GM21381 (cell line): ENCODE results near the gene NSG1.

Experiments
- ATAC-seq: cut with Tn5 transposase; IDR thresholded peaks from one replicate; pipeline ENCODE4 v1.9.1; 2021; ENCODE audit warnings: mild to moderate bottlenecking, moderate library complexity; ENCODE audit not compliant: unreplicated experiment

The NSG1 gene

DNA sequence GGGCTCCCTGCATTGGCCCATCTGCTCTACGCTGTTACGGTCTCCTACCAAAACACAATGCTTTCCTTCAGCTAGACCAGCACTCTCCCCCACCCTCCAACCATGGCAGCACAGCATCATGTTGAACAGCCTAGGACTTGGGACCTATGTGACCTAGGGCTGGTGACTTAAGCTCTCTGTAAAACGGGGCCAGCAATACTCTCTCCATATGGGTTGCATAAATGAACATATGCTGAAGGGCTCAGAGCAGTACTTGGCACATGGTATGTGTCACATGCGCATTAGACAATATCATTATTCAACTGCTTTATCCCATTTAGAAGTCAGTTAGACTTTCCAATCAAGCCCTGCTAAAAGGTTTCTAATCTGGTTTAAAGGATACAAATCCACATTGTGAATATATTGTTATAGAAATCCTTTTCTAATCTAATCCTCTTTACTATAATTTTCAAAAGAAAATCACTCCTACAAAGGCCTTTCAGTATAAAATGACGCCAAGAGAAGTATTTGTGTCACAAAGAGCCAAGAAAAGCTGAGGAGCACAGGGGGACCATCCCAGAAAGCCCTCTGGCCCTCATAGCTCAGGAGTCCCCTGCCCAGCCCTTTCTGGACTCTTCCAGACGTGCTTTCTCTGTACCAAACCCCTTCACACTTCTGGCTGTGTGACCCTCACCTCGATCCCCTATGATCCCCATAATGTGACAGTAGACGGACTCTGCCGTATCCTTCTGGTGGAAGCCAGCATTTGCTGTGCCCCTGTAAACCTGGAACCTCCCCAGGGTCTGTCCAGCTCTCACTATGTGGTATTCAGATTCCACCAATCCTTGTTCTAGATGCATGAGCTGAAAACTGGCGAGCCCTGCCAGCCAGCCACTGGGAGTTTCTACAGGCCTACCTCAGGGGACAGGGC, 42.3 kb downstream of the NSG1 start:
- ATAC-seq, result no peak

DNA sequence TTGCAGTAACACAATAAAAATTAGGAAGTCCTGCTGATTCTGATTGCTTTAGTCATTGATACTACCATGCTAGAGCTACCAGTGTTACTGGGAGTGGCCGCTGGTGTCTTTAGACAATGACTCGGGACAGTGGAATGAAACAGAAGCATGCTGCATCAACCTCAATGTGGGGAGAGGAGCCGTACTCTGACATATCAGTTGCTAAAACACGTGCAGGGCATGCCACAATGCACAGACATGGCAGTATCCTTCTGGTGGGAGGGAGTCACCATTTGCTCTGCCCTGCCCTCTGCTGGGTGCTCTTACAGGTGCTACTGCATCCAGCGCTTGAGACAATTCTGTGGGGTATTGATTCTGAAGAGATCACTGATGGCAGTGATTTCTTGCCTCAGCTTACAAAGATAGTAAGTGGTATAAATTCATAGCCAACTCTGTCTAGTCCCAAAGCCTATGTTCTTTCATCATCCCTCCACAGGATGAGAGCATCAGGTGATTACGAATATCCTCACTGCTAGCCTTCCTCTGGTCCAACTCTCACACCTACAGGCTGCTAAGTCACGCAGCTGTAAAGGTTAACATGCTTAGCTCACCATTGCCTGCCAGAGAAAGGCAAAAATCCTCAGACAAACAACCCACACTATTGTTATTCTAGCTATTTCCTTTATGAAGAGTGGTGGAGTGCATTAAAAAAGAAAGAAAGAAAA, 43.7 kb downstream of the NSG1 start:
- ATAC-seq, result peak; percentile 75

DNA sequence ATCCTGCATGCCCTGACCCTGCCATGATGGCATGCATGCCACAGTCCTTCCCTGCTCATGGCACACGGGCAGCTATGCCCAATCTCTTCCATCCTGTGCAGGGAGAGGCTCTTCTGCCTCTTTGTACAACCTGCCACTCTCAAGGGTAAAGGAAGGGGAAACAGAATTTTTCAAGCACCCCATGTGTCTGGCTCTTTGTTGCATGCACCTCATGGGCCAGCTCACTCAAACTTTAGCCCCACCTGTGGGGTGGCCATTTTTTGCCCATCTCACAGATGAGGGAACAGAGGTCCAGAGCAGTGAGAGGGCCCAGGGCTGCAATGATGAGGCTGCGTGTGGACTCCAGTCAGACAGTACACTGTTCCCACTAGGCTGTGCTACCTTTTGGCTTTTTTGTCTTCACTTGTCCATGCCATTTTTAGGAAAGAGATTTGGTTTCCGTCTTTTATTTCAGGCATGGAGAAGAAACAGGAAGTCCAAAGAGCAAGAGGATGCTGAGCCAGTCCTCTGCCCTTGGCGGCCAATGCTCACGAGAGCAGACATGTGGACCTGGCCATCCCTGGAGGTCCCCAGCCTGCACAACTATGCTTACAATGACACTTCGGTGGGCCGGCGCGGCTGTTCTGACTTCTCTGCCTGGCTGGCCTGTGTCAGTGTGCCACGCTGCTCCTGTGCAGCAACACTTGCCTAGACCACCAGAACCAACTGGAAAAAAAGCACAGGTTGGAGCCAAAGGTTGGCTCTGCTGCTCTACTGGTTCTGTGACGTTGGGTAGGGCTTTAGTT, 45.6 kb downstream of the NSG1 start:
- no peak for ATAC-seq

DNA sequence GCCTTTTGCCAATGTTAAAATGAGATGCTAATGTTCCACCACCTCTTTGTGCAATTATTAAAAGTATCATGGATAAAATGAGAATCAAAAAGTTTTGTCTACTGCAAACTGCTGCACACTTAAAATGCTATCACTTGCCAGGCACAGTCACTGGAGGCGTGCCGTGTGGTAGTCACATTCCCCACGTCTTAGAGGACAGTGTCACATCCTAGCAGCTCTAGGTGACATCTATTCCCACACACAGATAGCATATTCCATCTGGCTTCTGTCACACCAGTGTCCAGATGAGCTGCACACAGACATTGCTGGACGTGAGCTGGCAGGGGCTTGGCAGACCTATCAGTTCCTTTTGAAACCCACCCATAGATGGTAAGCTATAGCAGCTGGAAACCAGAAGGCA, 47.0 kb downstream of the NSG1 start:
- ATAC-seq, result no peak

DNA sequence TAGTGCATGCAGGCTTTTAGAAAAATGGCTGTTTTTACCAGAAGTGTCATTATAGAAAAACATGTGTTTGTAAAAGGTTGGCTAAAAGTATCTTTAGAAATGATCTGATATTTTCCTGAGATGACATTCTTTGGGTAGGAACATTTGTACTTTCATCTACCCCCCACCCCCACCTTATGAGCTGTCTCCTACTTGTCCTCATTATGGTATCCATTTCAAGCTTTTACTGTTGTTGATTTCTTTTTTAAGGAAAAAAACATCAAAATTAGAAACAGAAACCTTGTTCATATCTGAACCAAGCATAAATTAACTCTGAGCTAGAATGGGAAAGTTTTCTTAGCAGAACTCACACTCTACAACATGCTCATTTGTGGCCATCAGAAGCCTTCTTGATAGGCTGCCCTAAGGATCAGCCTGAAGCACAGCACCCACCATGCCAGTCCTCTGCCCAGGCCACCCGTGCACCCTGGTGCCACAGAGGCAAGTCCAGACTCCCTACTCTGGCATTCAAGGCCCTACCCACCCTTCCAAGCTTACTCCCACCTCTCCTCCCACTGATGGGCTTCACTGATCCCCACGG, 49.4 kb downstream of the NSG1 start:
- ATAC-seq, result no peak

DNA sequence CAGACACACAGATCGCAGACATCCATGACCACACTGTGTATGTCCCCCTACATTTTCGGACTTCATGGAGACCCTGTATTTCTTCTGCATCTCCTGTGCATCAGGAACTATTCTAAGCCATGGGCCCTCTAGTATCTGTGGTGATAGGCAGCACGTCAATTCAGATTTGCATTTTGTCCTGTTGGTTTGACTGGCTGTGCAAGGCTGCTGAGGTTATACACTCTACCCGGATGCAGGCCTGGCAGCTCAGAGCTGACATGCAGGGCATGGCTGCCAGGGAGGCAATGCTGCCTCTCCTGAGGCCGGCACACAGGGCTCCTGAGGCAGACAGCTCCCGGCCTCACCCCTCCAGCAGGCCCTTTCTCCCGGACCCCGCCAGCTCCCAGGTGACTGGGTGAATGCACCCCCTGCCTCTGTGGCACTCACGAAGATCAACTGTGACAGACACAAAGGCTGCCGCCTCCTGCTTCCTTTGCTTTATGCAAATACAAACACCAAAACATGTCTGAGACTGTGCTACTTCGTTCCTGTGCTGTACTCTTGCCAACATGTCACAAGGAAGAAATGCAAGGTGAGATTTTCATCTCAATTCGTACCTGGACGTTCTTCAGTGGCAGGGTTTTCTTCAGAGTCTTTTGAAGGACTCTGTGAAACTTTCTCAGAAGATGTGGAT, 51.0 kb downstream of the NSG1 start:
- ATAC-seq, result no peak

DNA sequence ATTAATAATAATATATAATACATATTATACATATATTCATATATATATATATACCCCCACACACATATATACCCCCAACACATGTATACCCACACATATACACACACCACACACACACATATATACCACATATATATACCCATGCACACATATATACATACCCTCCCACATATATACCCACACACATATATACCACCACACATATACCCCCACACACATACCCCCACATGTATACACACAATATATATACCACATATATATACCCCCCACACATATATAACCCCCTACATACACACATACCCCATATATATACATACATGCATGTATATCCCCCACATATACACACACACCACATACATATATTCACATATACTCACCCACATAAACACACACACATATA, 52.0 kb downstream of the NSG1 start:
- no peak for ATAC-seq

DNA sequence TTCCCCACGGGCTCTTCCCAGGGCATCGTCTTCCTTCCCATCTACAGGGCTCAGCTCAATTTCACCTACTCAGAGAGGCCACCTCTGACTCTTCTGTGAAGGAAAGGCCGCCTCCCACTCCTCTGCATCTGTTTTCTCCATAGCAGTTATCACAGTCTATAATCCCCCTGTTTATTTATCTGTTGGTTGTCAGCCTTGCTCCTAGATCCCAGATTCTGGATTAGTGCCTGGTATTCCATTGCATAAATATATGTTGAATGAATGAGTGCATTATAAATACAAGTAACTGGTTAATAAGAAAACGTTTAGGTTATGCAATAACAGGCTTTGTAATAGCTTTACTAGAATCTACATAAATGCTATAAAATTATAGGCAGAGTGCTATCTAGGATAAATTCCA, 52.9 kb downstream of the NSG1 start:
- no peak for ATAC-seq

DNA sequence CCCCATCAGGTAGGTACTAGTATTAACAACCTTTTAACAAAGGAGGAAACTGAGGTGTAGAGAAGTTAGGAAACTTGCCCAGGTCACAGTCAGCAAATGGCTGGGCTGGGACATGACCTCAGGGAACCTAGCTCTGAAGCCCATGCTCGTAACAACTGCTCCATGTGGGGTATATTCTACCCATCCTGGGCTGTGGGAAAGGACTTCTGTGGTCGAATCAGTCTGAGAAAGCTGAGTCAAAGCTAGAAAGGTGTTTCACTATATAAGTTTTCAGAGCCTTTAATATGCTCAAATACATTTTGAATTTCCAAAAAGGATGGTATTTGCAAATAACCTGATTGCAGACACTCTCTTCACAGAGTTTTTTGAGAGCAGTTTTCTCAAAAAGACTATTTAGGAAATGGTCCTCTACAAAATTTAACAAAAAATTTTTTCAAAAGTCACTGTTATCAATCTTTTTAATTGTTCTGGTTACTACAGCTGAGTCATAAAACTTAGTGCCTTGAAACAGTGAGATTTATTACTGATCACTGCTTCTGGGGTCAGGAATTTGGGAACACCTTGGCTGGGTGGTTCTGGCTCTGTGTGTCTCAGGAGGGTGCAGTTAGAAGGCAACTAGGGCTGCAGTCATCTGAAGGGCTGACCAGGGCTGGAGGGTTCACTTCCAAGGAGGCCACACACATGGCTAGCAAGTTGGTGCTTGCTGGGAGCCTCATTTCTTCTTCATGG, 53.6 kb downstream of the NSG1 start:
- ATAC-seq, result no peak

DNA sequence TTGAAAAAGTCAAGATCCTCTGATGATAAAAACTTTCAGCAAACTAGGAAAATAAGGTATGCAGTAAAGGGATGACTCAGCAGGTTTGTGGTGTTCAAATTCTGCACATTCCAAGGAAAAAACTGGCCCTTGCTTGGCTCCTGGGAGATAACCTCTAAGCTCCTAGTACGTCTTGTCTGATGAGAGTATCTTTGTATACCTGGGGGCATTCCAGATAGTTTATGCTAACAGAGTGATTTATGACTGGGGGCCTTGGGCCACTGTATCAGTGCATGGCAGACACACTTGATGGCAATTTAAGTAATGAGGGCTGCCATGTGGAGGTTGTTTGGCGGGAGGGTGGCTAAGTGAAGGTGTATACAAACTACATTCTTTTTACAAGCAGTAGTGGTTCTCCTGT, 56.9 kb downstream of the NSG1 start:
- no peak for ATAC-seq

DNA sequence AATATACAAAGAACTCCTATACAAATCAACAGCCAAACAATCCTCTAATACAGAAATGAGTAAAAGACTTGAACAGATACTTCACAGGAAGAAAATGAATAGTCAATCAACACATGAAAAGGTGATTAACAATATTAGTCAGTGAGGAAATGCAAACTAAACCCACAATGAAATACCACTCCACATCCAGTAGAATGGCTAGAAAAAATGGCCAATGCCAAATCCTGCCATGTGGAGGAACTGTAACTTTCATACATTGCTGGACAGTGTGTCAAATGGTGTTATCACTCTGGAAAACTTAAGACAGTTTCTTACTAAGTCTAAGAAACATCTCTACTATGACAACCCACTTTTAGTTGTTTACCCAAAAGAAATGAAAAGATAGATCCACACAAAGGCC, 59.5 kb downstream of the NSG1 start:
- no peak for ATAC-seq

DNA sequence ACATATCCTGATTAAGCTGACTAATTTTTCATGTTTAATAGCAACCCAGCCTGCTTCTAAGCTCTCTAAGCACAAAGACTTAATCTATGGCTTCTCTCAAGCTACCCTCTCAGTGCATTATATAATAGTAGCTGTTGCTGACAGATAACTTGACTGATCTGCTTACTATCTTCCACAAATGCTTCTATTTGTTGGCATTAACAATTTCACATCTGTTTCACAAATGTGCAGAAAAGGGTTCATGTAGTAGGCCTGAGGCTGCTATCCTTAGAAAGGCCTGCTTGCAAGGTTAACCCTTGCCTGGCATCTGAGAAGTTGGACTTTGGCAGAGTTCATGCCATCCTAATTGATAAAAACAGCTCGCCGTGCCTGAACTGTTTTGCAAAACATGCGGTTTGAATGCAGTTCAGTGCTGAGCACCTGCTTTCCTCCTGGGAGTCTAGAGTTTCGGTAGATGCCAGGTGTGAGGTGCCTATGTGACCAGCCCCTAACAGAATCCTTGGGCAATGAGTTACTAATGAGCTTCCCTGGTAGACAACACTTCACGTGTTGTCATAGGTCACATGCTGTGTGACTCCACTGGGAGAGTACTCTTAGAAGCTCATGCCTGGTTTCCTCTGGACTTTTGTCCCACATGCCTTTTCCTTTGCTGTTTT, 68.4 kb downstream of the NSG1 start:
- ATAC-seq, result no peak

DNA sequence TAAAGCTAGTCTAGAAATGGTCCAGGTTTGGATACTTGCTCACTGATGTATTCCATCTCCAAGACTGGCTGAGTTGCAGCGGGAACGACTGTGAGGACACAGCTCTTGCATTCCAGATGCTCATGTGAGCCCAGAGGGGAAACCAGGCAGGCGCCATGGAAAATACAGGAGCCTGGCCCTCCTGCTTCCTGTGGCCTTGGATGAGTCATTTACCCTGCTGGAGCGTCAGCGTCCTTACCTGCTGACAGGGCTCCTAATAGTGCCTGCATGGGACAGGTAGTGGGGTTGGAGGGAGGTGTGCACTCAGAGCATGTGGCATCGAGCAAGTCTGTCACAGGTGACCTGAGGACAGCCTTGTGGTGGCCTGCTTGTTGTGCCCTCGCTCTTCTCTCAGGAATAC, 69.4 kb downstream of the NSG1 start:
- no peak for ATAC-seq

DNA sequence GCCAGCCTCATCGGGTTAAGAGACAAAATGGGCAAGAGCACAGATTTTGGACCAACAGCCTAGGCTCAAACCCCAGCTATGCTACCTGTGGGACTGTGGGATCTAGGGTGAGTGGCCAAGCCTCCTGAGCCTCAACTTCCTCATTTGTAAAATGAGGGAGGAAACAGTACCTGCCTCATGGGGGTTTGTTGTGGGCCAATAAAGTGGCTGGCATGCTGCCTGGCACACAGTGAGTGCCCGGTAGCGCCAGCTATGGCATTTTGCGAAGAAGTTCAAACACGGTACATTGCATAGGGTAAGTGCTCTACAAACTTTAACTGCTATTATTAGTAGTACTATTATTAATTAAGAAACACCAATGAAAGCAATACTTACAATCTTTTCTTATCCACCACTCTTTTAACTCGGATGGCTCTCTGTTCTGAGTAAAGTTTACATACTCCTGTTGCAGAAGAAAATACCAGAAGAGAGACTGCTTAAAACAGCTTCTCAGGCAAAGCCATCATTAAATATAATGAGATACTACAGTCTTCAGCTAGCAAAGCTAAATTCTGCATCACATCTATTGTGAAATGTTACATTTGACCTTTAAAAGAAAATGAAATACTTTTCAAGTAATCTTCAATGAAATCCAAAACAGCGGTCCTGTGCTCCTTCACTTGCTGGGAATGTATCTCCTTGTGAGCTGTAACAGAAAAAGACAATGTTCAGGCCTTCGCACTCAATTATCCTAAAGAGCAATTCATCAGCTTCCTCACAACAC, 70.1 kb downstream of the NSG1 start:
- ATAC-seq, result no peak

DNA sequence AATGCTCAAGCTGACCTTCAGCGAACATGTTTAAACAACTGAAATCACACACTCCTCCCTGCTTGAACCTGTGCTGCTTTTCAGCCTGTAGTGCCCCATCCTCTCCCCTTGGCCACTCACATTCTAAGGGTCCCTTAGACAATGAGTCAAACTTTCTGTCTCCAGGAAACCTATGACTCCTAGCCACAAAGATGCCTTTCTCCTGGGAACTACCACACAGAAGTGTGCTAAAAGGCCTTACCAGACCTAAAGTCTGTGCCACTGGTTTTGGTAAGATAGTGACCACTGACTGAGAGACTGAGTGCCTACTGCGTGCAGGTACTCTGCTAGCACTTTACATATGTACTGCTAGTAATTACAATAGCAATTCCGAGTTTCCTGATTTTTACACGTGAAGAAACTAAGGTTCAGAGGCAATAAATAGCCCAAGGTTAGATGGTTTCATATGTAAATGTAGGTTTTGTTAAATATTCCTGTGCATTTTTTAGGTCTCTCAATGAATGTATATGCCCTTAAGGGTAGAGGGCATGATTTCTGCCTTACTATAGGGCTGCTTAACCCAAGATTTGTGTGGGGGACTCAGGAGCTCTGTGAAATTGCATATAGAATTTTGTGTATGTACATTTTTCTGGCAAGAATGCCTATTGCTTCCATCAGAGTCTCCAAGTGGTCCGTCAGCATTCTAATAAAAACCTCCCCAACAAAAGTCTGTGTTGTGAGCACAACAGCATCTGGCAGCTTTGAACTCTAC, 71.1 kb downstream of the NSG1 start:
- ATAC-seq, result no peak

DNA sequence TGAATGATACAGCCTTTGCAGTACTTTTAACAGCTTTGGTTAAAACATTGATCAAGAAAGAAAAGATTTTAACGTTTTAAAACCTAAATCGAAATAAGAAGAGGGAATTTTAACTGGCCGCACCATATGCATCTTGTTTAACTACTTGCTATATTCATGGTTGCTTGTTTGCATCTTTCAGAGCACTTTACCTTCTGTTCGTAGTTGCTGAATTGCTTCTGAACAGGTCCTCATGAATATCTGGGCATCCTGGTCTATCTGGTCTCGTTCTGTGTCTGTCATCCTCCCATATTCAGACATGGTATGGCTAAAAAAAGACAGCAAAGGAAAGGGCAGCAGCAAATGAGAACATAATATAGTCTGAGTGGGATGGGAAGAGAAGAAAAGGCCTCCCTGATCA, 72.3 kb downstream of the NSG1 start:
- no peak for ATAC-seq

DNA sequence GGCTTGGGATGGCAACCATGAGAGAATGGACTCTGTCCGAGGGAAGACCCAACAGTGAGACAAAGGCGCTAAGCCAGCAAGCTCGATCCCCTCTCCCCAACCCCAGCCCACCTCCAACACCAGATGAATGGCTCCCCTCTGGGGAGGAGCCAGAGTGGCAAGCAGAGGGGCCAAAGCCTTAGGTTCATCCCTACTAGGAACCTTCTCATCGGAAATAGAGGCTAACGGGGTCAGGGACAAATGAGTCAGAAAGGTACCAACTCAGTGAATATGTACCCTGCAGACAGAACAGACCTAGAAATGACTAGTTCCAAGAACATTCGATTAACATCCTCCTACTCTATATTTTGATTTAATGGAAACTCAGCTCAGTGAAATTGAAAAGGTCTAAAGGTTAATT, 73.9 kb downstream of the NSG1 start:
- no peak for ATAC-seq

DNA sequence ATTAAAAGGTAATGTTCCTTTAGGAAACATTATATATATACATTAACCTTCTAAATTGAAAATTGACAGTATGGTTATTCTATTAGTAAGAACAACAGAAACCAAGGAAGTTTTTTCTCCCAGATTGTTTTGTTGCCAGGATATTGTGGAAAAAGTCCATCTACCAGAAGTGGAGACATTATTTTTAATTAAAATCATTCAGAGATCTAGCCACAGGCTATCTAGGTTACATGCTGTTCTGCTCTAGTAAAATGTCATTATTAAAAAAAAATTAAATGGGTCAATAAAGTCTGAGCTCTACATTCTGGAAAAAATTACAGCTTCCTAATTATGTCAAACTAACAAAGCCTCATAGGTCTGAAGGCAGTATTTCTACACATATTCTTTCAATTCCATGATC, 74.3 kb downstream of the NSG1 start:
- no peak for ATAC-seq
